Liver (tissue), 9 donors: ENCODE results near the gene ZDHHC11B. TPM values are rescaled to one million over a fixed set of nuclear protein-coding genes. Genes with fewer than 3 reads are reported as not detected.
"Not testable (repeated sequence)": the region's sequence is repeated elsewhere in the genome, so short reads cannot be mapped to it uniquely, and the experiment has no call there.

Source experiments
- DNase-seq: peaks from one replicate; pipeline ENCODE4 v3.0.0-alpha.2; 2017; ENCODE audit warnings: low spot score
- H3K27ac ChIP-seq, 2 donors: one replicate each; pipeline ENCODE4 v1.7.0; 2013; ENCODE audit warnings: inconsistent platforms in 2 of 2, low read length in 2 of 2, control low read depth in 1 of 2, low read depth in 1 of 2, mild to moderate bottlenecking in 1 of 2
- H3K27me3 ChIP-seq, 4 donors: one replicate each; pipeline versions ENCODE4 v1.6.1 to v1.7.0; 2013; ENCODE audit warnings: low read length in 3 of 4, inconsistent platforms in 1 of 4, mild to moderate bottlenecking in 1 of 4, moderate library complexity in 1 of 4; ENCODE audit not compliant: control insufficient read depth in 4 of 4, insufficient read depth in 4 of 4
- H3K36me3 ChIP-seq, 4 donors: one replicate each; pipeline versions ENCODE4 v1.6.1 to v1.7.0; 2013; ENCODE audit warnings: low read length in 3 of 4, mild to moderate bottlenecking in 3 of 4, low read depth in 1 of 4, moderate library complexity in 1 of 4; ENCODE audit not compliant: control insufficient read depth in 4 of 4, insufficient read depth in 3 of 4
- H3K4me1 ChIP-seq, 4 donors: one replicate each; pipeline versions ENCODE4 v1.6.1 to v1.7.0; 2013; ENCODE audit warnings: low read length in 3 of 4, mild to moderate bottlenecking in 3 of 4, moderate library complexity in 1 of 4; ENCODE audit not compliant: control insufficient read depth in 4 of 4, insufficient read depth in 4 of 4
- H3K4me3 ChIP-seq, 3 donors: one replicate each; pipeline versions ENCODE4 v1.6.1 to v1.7.0; 2013; ENCODE audit warnings: low read length in 3 of 3, control low read depth in 1 of 3, low read depth in 1 of 3, mild to moderate bottlenecking in 1 of 3
- H3K9ac ChIP-seq, 2 donors: one replicate each; pipeline ENCODE4 v1.7.0; 2013; ENCODE audit warnings: low read length in 2 of 2, mild to moderate bottlenecking in 2 of 2, moderate library complexity in 2 of 2, control low read depth in 1 of 2, low read depth in 1 of 2
- H3K9me3 ChIP-seq, 4 donors: one replicate each; pipeline versions ENCODE4 v1.6.1 to v1.7.0; 2013; ENCODE audit warnings: low read length in 3 of 4; ENCODE audit not compliant: control insufficient read depth in 4 of 4
- ATF3 ChIP-seq: IDR thresholded peaks from 2 replicates; pipeline ENCODE4 v1.6.1; 2016; ENCODE audit warnings: antibody characterized with exemption
- EGR1 ChIP-seq, 2 donors: IDR thresholded peaks; 2 replicates each; pipeline ENCODE4 v1.6.1; 2016 to 2018; ENCODE audit warnings: antibody characterized with exemption in 2 of 2, low read depth in 2 of 2
- FOXA1 ChIP-seq: IDR thresholded peaks from 2 replicates; pipeline ENCODE4 v1.6.1; 2016; ENCODE audit warnings: antibody characterized with exemption
- GABPA ChIP-seq, 2 donors: IDR thresholded peaks in 1 of 2; conservative IDR thresholded peaks in 1 of 2; 2 replicates each; pipeline ENCODE4 v1.6.1; 2016; ENCODE audit warnings: antibody characterized with exemption in 2 of 2, mild to moderate bottlenecking in 1 of 2, moderate library complexity in 1 of 2
- HNF4G ChIP-seq: IDR thresholded peaks from 2 replicates; pipeline ENCODE4 v1.6.1; 2016; ENCODE audit warnings: antibody characterized with exemption
- JUND ChIP-seq, 2 donors: IDR thresholded peaks; 2 replicates each; pipeline ENCODE4 v1.6.1; 2016; ENCODE audit warnings: antibody characterized with exemption in 2 of 2
- RAD21 ChIP-seq, 2 donors: IDR thresholded peaks; 2 replicates each; pipeline ENCODE4 v1.6.1; 2016; ENCODE audit warnings: antibody characterized with exemption in 2 of 2, mild to moderate bottlenecking in 2 of 2
- RXRA ChIP-seq, 2 donors: IDR thresholded peaks; 2 replicates each; pipeline ENCODE4 v1.6.1; 2017 to 2018; ENCODE audit warnings: antibody characterized with exemption in 2 of 2, mild to moderate bottlenecking in 1 of 2
- SP1 ChIP-seq: IDR thresholded peaks from 2 replicates; pipeline ENCODE4 v1.6.1; 2018; ENCODE audit warnings: antibody characterized with exemption, mild to moderate bottlenecking
- YY1 ChIP-seq: IDR thresholded peaks from 2 replicates; pipeline ENCODE4 v1.6.1; 2016; ENCODE audit warnings: antibody characterized with exemption, mild to moderate bottlenecking
- WGBS: extraction: QIAGEN DNeasy Blood & Tissue Kit; methylation state at CpG from one replicate; pipeline ENCODE4 v1.1.7; 2013; 5-methylcytosine and 5-hydroxymethylcytosine counted together
- polyA plus RNA-seq, 2 donors: library from polyadenylated mRNA; stranded (reverse) in 1 of 2; unstranded in 1 of 2; fragments of 200-250 nt in 1 of 2; fragments of >200 nt in 1 of 2; fragmentation: Nextera tagmentation in 1 of 2; extraction: Ambion mirVana in 1 of 2; gene quantifications; one replicate each; pipeline versions ENCODE4 v1.2.1 to v1.2.3, GENCODE V29; 2013 to 2015
- total RNA-seq, 2 donors: library from RNA; depleted of rRNA; stranded (reverse); fragments of >200 nt; gene quantifications; one replicate each; pipeline ENCODE4 v1.2.3, GENCODE V29; 2014
- TF ChIP-seq, protein P1 (sequence below): IDR thresholded peaks from 2 replicates; pipeline ENCODE4 v1.6.1; 2016; ENCODE audit warnings: antibody characterized with exemption
- TF ChIP-seq, protein P2 (sequence below): fragments of 150-350 bp; IDR thresholded peaks from 2 replicates; pipeline ENCODE4 v1.5.1; 2017; ENCODE audit warnings: improper control_type of control experiment, low read depth, low read length; ENCODE audit not compliant: missing input control
- TF ChIP-seq, protein P3 (sequence below): IDR thresholded peaks from 2 replicates; pipeline ENCODE4 v1.6.1; 2016; ENCODE audit warnings: antibody characterized with exemption, mild to moderate bottlenecking
- donor health status: healthy.
- donor health status: healthy.
- donor health status: healthy.
- donor health status: healthy.
- donor health status: healthy.

Gene ZDHHC11B
- total and polyA plus RNA-seq, 4 donors, result 0.37 to 2.1 (median 0.62) TPM

GRCh38 chr5:688348-689010 is 96.0 kb downstream of the ZDHHC11B start:
- H3K9me3 ChIP-seq, H3K27me3 ChIP-seq, H3K27ac ChIP-seq, DNase-seq, H3K4me1 ChIP-seq, H3K36me3 ChIP-seq, H3K4me3 ChIP-seq, H3K9ac ChIP-seq: not testable (repeated sequence)
- WGBS, result 89% methylated on average over 17 of the region's 30 CpGs

GRCh38 chr5:686936-687335 is 97.6 kb downstream of the ZDHHC11B start:
- not testable (repeated sequence) for H3K9me3 ChIP-seq, H3K4me1 ChIP-seq, H3K27ac ChIP-seq, H3K4me3 ChIP-seq, H3K9ac ChIP-seq, H3K36me3 ChIP-seq, DNase-seq, H3K27me3 ChIP-seq
- whole genome bisulfite sequencing, result 84% methylated on average over 11 of the region's 12 CpGs

DNA sequence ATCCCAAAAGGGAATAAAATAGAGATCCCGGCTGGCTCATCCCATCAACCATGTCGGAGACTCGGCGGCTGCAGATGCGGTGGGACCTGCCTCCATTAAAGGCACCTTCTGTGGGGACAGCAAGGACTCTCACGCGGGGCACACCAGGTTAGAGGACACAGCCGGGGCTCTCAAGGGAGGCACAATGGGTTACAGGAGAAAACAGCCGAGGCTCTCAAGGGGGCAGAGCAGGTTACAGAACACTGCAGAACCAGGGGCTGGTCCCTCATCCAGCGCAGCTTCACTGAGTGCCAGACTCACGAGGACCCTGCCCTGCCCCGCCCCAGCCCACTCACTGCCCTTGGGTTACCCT is 98.4 kb downstream of the ZDHHC11B start:
- H3K9me3 ChIP-seq, H3K27ac ChIP-seq: not testable (repeated sequence)

GRCh38 chr5:685262-686171 is 99.0 kb downstream of the ZDHHC11B start:
- no peak overlapping the region for H3K4me3 ChIP-seq
- no peaks in the 10 kb centered on the region for H3K9me3 ChIP-seq
- TF ChIP-seq HNF4G, result no peak
- TF ChIP-seq GABPA (IDR thresholded peaks at IDR 0.05 in 1 of 2, conservative IDR thresholded peaks at IDR 0.05 in 1 of 2), result no peak
- TF ChIP-seq, protein P1, sequence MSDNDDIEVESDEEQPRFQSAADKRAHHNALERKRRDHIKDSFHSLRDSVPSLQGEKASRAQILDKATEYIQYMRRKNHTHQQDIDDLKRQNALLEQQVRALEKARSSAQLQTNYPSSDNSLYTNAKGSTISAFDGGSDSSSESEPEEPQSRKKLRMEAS, result no peak
- TF ChIP-seq SP1, result no peak
- no peak for TF ChIP-seq FOXA1
- no peak for TF ChIP-seq RXRA (IDR thresholded peaks at IDR 0.05)
- TF ChIP-seq YY1, result no peak
- TF ChIP-seq JUND (IDR thresholded peaks at IDR 0.05), result no peak
- no peak for TF ChIP-seq EGR1 (IDR thresholded peaks at IDR 0.05; ENCODE audit: low read depth in 2 of 2)
- no peak for TF ChIP-seq RAD21 (IDR thresholded peaks at IDR 0.05)
- no peak for TF ChIP-seq ATF3
- TF ChIP-seq, protein P2, sequence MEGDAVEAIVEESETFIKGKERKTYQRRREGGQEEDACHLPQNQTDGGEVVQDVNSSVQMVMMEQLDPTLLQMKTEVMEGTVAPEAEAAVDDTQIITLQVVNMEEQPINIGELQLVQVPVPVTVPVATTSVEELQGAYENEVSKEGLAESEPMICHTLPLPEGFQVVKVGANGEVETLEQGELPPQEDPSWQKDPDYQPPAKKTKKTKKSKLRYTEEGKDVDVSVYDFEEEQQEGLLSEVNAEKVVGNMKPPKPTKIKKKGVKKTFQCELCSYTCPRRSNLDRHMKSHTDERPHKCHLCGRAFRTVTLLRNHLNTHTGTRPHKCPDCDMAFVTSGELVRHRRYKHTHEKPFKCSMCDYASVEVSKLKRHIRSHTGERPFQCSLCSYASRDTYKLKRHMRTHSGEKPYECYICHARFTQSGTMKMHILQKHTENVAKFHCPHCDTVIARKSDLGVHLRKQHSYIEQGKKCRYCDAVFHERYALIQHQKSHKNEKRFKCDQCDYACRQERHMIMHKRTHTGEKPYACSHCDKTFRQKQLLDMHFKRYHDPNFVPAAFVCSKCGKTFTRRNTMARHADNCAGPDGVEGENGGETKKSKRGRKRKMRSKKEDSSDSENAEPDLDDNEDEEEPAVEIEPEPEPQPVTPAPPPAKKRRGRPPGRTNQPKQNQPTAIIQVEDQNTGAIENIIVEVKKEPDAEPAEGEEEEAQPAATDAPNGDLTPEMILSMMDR, result no peak
- TF ChIP-seq, protein P3, sequence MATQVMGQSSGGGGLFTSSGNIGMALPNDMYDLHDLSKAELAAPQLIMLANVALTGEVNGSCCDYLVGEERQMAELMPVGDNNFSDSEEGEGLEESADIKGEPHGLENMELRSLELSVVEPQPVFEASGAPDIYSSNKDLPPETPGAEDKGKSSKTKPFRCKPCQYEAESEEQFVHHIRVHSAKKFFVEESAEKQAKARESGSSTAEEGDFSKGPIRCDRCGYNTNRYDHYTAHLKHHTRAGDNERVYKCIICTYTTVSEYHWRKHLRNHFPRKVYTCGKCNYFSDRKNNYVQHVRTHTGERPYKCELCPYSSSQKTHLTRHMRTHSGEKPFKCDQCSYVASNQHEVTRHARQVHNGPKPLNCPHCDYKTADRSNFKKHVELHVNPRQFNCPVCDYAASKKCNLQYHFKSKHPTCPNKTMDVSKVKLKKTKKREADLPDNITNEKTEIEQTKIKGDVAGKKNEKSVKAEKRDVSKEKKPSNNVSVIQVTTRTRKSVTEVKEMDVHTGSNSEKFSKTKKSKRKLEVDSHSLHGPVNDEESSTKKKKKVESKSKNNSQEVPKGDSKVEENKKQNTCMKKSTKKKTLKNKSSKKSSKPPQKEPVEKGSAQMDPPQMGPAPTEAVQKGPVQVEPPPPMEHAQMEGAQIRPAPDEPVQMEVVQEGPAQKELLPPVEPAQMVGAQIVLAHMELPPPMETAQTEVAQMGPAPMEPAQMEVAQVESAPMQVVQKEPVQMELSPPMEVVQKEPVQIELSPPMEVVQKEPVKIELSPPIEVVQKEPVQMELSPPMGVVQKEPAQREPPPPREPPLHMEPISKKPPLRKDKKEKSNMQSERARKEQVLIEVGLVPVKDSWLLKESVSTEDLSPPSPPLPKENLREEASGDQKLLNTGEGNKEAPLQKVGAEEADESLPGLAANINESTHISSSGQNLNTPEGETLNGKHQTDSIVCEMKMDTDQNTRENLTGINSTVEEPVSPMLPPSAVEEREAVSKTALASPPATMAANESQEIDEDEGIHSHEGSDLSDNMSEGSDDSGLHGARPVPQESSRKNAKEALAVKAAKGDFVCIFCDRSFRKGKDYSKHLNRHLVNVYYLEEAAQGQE, result no peak
- no peaks in the 10 kb centered on the region for H3K36me3 ChIP-seq
- H3K27me3 ChIP-seq, result no peaks in the 10 kb centered on the region
- DNase-seq, result no peak
- 88% methylated on average over 24 of the region's 24 CpGs for WGBS
- no peak overlapping the region for H3K27ac ChIP-seq
- H3K9ac ChIP-seq, result no peak overlapping the region
- peaks cover 0 to 5% (median 1%) of the 10 kb centered on the region in 4 donors for H3K4me1 ChIP-seq

More for the DNA sequence above, 98.4 kb downstream of the ZDHHC11B start:
- not testable (repeated sequence) for DNase-seq, H3K4me1 ChIP-seq, H3K36me3 ChIP-seq, H3K4me3 ChIP-seq, H3K9ac ChIP-seq, H3K27me3 ChIP-seq
- WGBS, result 92% methylated on average over 11 of the region's 12 CpGs
